22Rv1 (cell line): ENCODE measurements around the gene SLC45A1.

Source experiments
- CTCF ChIP-seq: fragments of 450-650 bp; IDR thresholded peaks from 2 replicates; pipeline ENCODE4 v1.5.1; 2017; ENCODE audit warnings: mild to moderate bottlenecking
- ZFX ChIP-seq: fragments of 450-650 bp; IDR thresholded peaks from 2 replicates; pipeline ENCODE4 v1.6.1; 2017; ENCODE audit warnings: antibody characterized with exemption, borderline replicate concordance

GRCh38 chr1:8351693-8352470 is 34.0 kb downstream of the SLC45A1 start:
- peak; percentile 79 for TF ChIP-seq CTCF
- no peak for TF ChIP-seq ZFX
